HG03354 (cell line): ENCODE measurements around the gene TCAIM.
"Not testable (repeated sequence)": the region's sequence is repeated elsewhere in the genome, so short reads cannot be mapped to it uniquely, and the experiment has no call there.

Source experiments
- ATAC-seq: cut with Tn5 transposase; IDR thresholded peaks from one replicate; pipeline ENCODE4 v1.9.1; 2021; ENCODE audit warnings: mild to moderate bottlenecking; ENCODE audit not compliant: unreplicated experiment, poor library complexity, severe bottlenecking

Gene TCAIM

DNA sequence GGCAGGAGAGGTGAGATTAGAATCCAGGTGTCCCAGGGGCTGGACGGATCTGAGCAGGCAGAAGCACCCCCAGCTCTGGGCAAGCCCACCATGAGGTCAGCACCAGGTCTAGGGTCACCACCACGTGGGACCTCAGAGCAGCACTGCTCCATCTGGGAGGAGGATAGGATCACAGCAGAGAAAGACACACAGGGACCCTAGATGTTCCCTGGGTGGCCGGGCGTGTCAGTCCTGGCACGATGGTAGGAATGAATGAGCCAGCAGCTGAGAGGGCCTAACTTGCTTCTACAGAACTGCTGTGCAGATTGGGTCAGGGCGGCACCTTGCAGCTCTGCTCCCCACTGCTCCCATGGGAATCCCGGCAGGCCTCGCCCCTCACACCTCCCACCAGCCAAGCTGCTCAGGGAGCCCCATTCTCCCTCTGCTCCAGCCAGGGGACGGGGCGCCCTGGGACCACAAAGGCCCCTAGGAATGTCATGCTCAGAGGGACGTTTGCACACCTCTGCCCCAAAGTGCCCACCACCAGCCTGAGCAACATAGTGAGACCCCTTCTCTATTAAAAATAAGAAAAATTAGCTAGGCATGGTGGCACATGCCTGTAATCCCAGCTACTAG is 72.6 kb downstream of the TCAIM start:
- no peak for ATAC-seq

DNA sequence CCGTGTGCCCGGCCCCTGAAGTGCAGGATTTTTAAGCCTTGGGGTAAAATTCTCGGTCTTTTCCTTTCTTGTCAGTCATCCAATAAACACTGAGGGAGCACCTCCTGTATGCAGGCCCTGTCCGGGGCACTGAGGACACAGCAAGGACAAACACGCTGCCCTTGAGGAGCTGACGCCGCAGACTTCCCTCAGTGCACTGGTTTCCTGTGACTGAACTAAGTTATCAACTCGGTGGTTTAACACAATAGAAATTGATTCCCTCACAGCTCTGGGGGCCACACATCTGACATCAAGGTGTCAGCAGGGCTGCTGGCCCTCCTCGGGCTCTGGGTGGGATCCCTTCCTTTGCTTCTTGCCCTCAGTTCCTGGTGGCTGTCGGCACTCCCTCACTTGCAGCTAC is 73.8 kb downstream of the TCAIM start:
- no peak for ATAC-seq

DNA sequence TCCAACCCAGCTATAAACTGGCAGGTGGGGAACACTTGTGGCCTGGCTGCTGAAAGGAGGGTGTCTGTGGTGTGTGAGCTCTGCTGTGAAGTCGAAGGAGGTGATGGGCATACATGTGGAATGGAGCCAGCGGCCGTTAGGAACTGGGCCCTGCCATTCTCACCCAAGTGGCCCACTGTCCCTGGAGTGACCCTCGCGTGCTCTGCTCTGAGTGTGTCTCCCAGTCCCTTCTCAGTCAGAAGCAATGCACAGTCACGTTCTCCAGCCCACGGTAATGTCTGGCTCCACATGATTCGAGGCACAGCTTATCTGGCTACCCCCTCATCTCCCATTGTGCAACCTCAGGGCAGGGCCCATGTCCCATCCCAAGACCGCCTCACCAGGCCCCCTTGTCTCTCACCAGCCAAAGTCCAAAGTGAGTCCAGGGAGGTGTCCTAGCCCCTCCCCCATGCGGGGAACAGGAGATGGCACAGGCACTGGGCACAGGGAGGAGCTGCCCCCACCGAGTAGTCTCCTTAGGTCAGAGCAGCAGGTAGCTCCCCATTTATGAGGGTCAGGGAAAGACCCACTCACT is 76.0 kb downstream of the TCAIM start:
- no peak for ATAC-seq

DNA sequence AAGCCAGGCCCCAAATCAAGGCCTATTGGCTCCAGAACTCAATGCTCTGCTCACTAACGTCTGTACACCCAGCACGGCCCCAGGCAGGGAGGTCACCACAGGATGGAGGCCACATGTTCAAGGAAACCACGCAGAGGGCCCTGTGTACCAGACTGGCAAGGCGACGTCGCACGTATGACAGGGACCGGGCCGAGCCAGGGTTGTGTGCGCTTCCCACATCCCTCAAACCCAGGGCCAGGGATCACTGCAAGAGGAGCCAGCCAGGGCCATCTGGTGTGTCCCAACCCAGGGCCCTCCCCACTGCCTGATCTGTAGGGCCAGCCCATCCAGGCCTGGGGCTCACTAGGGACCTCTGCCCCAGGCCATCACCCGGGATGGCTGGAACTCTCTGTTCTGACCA is 76.9 kb downstream of the TCAIM start:
- no peak for ATAC-seq

DNA sequence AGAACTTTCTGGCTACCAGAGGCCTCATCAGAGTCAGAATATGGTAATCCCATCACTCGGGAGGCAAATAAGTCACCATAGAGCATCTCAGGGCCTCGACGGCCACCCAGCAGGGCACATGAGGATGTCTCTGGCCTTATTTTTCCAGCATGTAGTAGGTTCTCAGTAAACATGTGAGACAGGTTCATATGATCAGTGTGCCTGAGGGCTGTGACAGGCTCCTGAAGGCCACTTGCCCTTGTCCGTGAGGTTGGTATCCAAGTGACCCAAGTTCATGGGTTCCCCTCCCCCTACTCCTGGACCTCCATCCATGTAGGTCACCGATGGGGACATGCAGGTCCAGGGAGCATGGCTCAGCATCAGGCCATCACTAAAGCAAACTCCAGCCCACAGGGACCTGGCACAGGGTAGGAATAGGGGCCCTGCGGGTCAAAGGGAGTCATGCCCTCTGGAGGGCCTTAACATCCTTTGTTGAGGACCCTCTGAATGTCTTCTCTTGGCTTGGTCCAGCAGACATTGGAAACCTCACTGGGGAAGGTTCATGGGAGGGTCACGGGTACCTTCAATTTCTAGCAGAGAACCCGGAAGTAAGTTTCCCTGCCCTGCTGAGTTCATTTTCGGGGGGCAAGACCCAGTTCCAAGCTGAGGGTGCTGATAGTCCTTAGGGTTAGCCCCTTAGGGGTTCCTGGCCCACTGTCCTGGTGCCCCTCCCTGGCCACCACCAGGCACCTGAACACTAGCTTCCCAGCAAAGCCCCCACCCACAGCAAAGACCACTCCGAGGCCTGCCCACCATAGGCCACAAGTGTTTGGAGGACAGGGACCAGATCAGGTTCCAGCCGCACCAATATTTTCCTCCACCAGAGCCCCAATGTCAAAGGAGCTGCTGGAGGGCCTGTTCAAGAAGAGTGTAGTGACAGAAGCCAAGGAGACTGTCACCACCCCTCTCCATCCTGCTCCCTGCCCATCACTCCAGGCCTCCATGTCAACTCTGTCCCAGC is 77.8 kb downstream of the TCAIM start:
- ATAC-seq: no peak

DNA sequence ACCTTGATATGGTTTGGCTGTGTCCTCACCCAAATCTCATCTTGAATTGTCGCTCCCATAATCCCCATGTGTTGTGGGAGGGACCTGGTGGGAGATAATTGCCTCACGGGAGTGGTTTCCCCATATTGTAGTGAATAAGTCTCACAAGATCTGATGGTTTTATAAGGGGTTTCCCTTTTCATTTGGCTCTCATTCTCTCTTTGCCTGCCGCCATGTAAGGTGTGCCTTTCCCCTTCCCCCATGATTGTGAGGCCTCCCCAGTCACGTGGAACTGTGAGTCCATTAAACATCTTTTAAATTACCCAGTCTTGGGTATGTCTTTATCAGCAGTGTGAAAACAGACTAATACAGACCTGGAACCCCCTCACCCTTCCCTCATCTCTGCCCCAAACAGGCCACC is 79.6 kb downstream of the TCAIM start:
- ATAC-seq: not testable (repeated sequence)

DNA sequence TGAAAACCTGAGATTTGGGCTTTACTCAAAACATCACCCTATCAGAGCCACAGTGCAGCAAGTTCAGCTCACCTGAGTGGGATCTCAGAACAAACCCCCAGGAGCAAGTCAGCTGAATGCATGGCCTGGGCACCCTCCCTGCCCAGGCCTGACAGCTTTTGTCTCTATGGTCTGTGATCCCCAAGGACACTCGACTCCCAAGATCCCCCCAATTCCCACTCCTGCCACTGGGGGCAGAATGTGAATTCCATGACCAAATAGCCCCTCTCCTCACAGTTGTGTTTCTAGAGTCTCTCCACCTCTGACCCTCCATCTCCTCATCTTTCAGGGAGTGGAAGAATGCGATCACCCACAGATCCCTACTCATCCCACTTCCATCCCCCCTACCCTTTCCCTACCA is 80.0 kb downstream of the TCAIM start:
- ATAC-seq: no peak

DNA sequence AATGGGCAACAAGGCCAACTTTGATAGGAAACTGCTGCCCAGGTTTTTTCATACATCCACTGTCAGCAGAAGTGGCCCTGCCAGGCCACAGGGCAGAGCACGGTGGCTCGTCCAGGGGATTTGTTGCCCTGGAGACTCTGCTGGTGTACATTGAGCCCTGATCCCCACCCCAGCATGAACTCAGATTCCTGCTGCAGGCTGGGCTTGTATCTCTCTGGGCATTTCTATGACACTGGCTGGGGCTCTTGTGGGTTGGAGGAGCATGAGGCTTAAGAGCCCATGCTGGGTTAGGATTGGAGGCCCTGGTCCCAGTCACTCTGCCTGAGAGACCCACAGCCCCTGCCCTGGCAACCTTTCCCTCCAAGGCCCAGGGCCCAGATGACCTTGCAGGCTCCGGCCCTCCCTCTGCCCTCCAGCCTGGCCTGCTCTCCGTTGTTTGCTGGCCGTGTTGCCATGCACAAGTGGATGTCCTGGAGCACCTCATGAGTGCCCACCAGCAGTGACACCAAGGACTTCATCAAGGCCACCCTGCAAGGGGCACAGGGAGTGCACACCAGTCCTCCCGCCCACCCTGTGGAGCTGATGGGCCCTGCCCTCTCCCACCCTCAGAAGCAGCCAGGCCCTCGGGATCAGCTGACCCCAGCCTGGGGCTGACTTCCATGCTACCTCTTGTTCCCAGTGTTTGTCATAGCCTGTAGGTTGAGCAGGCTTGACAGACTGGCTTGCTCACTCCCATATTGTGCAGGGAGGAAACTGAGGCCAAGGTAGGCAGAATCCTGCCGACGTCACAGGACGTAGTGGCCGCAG is 80.8 kb downstream of the TCAIM start:
- ATAC-seq: no peak

DNA sequence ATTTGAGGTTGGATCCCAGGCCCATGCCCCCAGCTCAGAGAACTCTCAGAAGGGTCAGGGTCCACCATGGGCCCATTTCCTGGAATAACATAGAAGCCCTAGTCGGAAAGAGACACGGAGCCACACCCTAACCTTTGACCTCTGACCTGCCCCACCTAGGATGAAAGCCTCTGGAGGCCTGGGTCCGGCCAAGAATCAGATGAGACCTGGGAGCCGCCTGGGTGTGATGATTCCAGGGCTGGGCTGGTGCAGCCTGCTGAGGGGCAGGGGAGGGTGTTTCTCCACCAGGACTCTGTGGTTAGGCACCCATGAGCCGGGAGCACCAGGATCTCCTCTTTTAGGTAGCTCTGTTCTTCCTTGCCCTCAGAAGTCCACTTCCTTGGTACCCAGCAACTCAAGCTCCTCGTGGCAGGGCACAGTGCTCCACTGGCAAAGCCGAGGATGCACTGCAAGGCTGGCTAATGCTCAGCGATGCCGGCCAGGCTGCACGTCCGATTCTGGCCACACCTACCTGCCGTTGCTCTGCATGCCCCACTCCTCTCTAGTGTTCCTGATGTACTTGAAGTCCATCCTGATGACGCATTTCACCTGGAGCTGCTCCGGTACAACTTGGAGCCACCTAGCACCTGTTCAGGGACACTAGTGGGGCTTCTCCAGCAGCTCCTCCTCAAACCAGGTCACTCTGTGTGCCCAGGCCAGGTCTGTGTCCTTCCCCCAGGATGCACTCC is 81.5 kb downstream of the TCAIM start:
- no peak for ATAC-seq

DNA sequence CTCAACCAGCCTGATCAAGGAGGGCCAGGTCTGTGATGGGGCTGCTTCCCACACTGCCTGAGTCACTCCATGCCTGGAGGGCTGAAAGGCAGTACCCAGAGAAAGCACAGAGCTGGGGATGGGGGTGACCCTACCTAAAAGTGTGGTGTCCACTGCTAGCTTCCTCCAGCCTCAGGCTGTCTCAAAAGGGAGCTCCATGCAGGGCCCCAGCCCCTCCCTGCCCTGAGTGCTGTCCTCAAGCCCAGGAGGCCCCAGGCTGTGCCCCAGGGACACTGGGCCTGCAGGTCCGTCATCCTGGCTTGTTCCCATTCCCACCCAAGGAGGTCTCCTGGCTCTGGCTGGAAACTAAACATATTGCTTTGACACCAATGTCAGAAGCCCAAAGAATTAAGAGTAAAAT is 82.1 kb downstream of the TCAIM start:
- no peak for ATAC-seq

DNA sequence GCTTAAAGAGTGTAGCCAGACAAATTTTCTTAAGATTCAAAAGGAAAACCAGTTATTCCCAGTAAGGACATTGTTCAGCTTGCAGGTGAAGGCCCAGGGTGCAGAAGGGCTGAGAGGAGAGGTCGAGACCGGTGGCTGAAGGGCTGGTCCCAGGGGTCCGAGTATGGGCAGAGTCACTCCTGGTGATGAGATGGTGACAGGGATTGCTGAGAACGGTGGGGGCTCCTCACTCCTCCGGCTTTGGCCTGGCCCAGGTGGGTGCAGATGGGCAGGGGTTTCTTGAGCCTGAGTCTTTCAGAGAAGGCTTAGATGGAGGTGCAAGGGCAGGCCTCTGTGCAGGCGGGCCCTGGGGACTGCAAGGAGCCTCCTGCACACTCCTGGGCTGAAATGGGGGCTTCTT is 82.7 kb downstream of the TCAIM start:
- ATAC-seq: no peak

DNA sequence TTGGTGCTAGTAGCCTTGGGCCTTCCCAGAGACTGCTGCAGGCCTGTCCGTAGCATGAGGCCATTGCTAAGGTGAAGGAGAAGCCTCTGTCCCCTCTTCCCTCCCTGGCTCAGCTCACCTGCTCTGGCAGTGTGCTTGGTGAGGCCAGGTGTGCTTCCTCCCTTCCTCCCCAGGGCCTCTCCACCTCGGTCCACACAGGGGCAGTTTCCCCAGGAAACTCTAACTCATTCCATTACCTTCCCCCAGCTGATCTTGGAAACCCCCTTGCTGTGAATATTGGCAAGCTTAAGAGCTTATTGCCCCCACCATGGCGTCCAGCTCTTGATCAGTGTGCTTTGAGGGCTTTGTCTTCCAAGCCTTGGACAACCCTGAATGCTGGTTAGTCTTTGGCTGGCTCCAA is 86.2 kb downstream of the TCAIM start:
- ATAC-seq: no peak

DNA sequence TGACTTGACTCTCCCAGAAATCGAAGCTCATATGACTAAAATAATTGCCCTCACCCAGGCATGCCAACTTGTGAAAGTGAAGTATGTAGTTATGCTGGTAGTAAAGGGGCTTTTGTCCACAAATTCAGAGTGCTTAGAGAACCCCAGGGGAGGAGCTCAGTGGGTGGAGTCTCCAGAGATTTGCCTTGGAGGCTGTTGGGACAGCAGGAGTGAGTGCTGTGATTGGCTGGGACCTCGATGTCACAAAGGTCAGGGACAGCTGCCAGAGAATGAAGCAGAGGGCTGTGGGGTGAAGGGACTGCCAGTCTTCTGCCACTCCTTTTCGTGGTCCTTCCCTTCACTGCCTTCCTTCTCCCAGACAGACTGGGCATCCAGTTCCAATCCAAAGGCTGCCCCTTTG is 89.1 kb downstream of the TCAIM start:
- no peak for ATAC-seq

DNA sequence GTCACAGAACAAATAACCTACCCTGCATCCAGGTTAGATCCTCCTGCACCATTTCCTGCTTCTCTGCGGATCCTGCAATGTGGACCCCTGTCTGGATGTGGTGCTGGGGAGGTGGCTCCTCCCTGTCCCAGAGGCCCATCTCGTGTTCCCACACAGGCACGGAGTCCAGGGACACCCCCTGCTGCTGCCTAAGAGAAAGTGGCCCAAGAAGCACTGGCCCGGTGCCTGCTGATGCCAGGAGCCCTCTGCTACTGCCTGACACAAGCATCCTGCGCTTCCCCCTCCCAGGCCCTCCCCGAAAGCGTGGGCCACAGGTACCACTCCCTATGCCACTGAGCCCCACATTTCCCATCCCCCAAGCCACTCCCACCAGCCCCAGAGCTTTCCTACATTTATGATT is 90.3 kb downstream of the TCAIM start:
- ATAC-seq: no peak

DNA sequence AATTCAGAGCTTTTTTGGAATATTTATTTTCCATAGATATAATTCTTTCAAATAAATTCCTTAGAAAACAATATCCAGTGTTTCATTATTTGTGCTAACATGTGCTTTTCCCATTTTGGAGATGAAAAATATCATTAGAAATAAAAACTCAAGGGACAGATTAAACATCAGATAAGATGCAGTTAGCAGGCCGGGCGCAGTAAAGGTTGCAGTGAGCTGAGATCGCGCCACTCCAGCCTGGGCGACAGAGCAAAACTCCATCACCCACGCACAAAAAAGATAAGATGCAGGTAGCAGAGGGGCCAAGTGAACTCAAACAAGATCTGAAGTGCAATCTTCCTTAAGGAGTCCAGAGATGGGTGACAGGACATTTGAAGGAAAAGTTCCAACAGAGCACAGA is 90.9 kb downstream of the TCAIM start:
- ATAC-seq: no peak

DNA sequence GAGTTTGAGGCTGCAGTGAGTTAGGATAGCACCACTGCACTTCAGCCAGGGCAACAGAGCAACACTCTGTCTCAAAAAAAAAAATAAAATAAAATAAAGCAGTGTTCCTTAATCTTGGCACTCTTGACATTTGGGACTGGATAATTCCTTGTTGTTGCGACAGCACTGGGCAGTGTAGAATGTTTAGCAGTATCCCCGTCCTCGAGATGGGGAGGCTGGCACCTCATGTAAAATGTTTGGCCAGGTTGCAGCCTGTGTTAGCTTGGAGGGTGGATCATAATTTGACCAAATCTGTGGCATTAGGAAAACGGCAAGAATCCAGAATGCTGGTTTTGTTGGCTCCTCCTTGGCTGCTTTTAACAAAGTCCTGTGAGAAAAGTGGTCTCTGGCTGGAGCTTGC is 91.9 kb downstream of the TCAIM start:
- ATAC-seq: no peak

DNA sequence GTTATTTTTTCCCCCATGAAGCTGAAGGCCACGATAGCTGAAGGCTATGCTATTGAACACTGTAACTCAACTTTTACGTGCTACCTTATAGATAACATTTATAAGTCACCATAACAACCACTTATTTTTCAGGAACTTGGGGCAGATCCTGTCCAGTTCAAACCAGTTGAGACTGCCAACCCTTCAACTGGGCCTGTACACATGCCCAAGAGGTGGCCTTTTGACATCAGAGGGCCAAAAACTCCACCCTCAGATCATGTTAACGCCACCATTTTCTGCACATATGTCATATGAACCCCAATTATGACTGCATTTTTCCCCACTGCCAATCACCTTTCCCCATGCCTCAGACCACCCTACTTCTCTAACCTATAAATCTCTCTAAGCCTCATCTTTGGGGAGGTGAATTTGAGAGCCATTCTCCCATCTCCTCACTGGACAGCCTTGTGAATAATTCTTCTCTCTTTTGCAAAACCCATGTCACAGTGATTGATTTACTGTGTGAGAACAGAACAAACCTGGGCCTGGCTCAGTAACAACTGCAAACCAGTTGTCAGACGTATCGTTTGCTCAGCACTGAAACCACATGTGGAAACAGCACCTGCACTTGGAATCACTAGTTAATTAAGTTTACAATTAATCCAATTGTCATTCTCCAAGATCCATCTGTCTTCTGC is 96.4 kb downstream of the TCAIM start:
- ATAC-seq: no peak

DNA sequence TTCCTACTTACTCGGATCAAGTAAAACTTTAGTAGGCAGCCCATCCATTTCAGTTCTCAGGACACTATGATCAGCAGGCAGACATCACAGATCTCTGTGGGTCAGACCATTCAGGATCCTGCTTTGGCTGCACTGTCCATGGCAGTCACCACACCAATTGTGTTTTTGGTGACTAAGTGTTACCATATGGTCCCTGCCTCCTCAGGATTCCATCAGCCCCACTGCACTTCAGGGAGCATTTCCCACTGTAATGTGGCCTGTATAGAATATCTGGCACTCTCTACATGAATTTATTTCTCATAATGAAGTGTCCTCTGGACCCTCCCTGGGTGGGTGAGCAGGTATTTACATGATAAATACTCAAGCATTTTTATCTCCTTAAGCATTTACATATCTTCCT is 97.6 kb downstream of the TCAIM start:
- no peak for ATAC-seq

DNA sequence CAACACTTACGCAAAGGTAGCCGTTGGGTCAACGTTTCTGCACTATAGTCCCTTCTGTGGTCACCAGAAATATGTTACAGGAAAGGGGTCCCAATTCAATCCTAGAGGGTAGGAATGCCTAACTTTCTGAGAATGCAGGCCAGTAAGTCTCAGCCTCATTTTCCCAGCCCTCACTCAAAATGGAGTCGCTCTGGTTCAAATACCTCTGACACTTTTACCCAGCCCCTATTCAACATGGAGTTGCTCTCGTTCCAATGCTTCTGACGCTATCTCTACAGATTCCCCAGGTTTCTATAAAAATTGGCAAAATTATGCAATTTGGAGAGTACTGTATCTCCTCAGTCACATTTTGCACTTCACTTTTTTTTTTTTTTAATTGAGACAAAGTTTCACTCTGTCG is 99.2 kb downstream of the TCAIM start:
- no peak for ATAC-seq
